HCT116 (cell line): Measurements from ENCODE around the gene NAGPA. TPM values are rescaled to one million over a fixed set of nuclear protein-coding genes. Genes with fewer than 3 reads are reported as not detected.

ENCODE experiments used
- ATAC-seq: fragments of 200-7000 bp; cut with Tn5 transposase; 2 replicates; pipeline ENCODE4 v1.9.1; 2020; ENCODE audit warnings: mild to moderate bottlenecking, moderate library complexity
- BruUV-seq: library from RNA; stranded (reverse); fragments of 400-500 nt; replicated peaks from 2 replicates; lab custom pipeline; 2021; lab: Mats Ljungman, UMichigan
- CTCF ChIA-PET: fragments of 300-600 bp; sonication (Branson Sonifier 250); formaldehyde crosslinking; loops from one replicate; lab custom pipeline; 2021; ENCODE audit warnings: antibody characterized with exemption; lab: Charles Lee
- POLR2A ChIA-PET: fragments of 300-600, 350-600 bp; sonication (Branson Sonifier 250); formaldehyde crosslinking; loops from one replicate; lab custom pipeline; 2021; ENCODE audit warnings: antibody characterized with exemption; lab: Charles Lee
- RAD21 ChIA-PET, 2 experiments: fragments of 300-600 bp; sonication (Branson Sonifier 250); formaldehyde crosslinking; loops; one replicate each; lab custom pipeline; 2023; ENCODE audit warnings: low total read pairs in 2 of 2; ENCODE audit not compliant: uncharacterized antibody in 2 of 2, unreplicated experiment in 2 of 2, low non-redundant PET in 1 of 2; lab: Charles Lee
- DNase-seq: peaks from one replicate; pipeline ENCODE4 v3.0.0-alpha.2; 2010; ENCODE audit warnings: low read depth, low spot score
- H2AFZ ChIP-seq: fragments of 200-600 bp; shearing (Covaris generic), sonication (generic); 2 replicates; pipeline ENCODE4 v1.6.1; 2017; ENCODE audit warnings: low read depth, mixed run types, mixed read lengths, antibody characterized with exemption, low read length; ENCODE audit not compliant: poor library complexity, severe bottlenecking
- H3K27ac ChIP-seq: 2 replicates; pipeline ENCODE4 v1.5.1; 2012; ENCODE audit warnings: low read depth, low read length
- H3K27me3 ChIP-seq: fragments of 200-600 bp; sonication (generic); 2 replicates; pipeline ENCODE4 v1.6.1; 2016; ENCODE audit warnings: mixed run types, low read length, mixed read lengths; ENCODE audit not compliant: insufficient read depth
- H3K36me3 ChIP-seq, 2 experiments: fragments of 200-500 bp in 1 of 2; fragments of 200-600 bp in 1 of 2; sonication (Bioruptor generic) in 1 of 2; sonication (generic) in 1 of 2; 2 replicates each; pipeline versions ENCODE4 v1.5.1 to v1.6.1; 2014 to 2016; ENCODE audit warnings: low read length in 2 of 2, inconsistent platforms in 1 of 2, mixed read lengths in 1 of 2, mixed run types in 1 of 2; ENCODE audit not compliant: insufficient read depth in 2 of 2, control insufficient read depth in 1 of 2
- H3K4me1 ChIP-seq, 2 experiments: fragments of 200-600 bp in 1 of 2; sonication (generic) in 1 of 2; 2 replicates each; pipeline versions ENCODE4 v1.5.1 to v1.6.1; 2012 to 2017; ENCODE audit warnings: low read length in 2 of 2, inconsistent platforms in 1 of 2, mild to moderate bottlenecking in 1 of 2, mixed read lengths in 1 of 2, mixed run types in 1 of 2, moderate library complexity in 1 of 2; ENCODE audit not compliant: insufficient read depth in 2 of 2, control insufficient read depth in 1 of 2
- H3K4me2 ChIP-seq: fragments of 200-600 bp; sonication (generic); 2 replicates; pipeline ENCODE4 v1.6.1; 2017; ENCODE audit warnings: mixed run types, low read length, mixed read lengths
- H3K4me3 ChIP-seq, 2 experiments: fragments of 200-600 bp in 1 of 2; sonication (generic) in 1 of 2; replicated peaks in 1 of 2; 2 replicates each; pipeline ENCODE4 v1.5.1; 2011 to 2016; ENCODE audit warnings: low read length in 2 of 2, control low read depth in 1 of 2, low read depth in 1 of 2, mild to moderate bottlenecking in 1 of 2, mixed read lengths in 1 of 2, mixed run types in 1 of 2
- H3K79me2 ChIP-seq: fragments of 200-600 bp; sonication (generic); 2 replicates; pipeline ENCODE4 v1.6.1; 2017; ENCODE audit warnings: mild to moderate bottlenecking, mixed run types, low read length, moderate library complexity, mixed read lengths; ENCODE audit not compliant: insufficient read depth
- H3K9ac ChIP-seq: fragments of 200-600 bp; sonication (generic); 2 replicates; pipeline ENCODE4 v1.6.1; 2016; ENCODE audit warnings: low read length, mixed read lengths
- H3K9me2 ChIP-seq: fragments of 200-600 bp; sonication (generic), shearing (Covaris generic); 2 replicates; pipeline ENCODE4 v1.6.1; 2017; ENCODE audit warnings: mixed run types, mild to moderate bottlenecking, moderate library complexity; ENCODE audit not compliant: insufficient read depth
- H3K9me3 ChIP-seq, 2 experiments: fragments of 200-500 bp in 1 of 2; fragments of 200-600 bp in 1 of 2; sonication (Bioruptor generic) in 1 of 2; sonication (generic) in 1 of 2; 2 replicates each; pipeline ENCODE4 v1.6.1; 2014 to 2017; ENCODE audit warnings: low read length in 2 of 2, mixed read lengths in 2 of 2, inconsistent platforms in 1 of 2, low read depth in 1 of 2, mild to moderate bottlenecking in 1 of 2, mixed run types in 1 of 2, moderate library complexity in 1 of 2; ENCODE audit not compliant: control insufficient read depth in 1 of 2, insufficient read depth in 1 of 2
- H4K20me1 ChIP-seq: fragments of 200-600 bp; sonication (generic), shearing (Covaris generic); 2 replicates; pipeline ENCODE4 v1.6.1; 2017; ENCODE audit warnings: mixed run types, mild to moderate bottlenecking, moderate library complexity; ENCODE audit not compliant: insufficient read depth
- CBX3 ChIP-seq: IDR thresholded peaks from 2 replicates; pipeline ENCODE4 v1.6.1; 2012; ENCODE audit warnings: low read depth
- CEBPB ChIP-seq: IDR thresholded peaks from 2 replicates; pipeline ENCODE4 v1.6.1; 2012; ENCODE audit warnings: low read depth
- EZH2 ChIP-seq: fragments of 200-600 bp; sonication (generic); IDR thresholded peaks from 2 replicates; pipeline ENCODE4 v1.6.1; 2017; ENCODE audit warnings: antibody characterized with exemption, mixed run types
- JUND ChIP-seq: IDR thresholded peaks from 2 replicates; pipeline ENCODE4 v1.6.1; 2012
- POLR2A ChIP-seq: IDR thresholded peaks from 2 replicates; pipeline ENCODE4 v1.7.0; 2011; ENCODE audit warnings: borderline replicate concordance; ENCODE audit not compliant: insufficient read depth, insufficient read length; ENCODE audit errors: extremely low read depth
- POLR2AphosphoS5 ChIP-seq: IDR thresholded peaks from 2 replicates; pipeline ENCODE4 v1.6.1; 2011; ENCODE audit warnings: mild to moderate bottlenecking, low read depth, low read length, moderate library complexity
- SIN3A ChIP-seq: IDR thresholded peaks from 2 replicates; pipeline ENCODE4 v1.6.1; 2012; ENCODE audit warnings: low read depth
- SP1 ChIP-seq: IDR thresholded peaks from 2 replicates; pipeline ENCODE4 v1.6.1; 2012; ENCODE audit warnings: low read depth
- TCF7L2 ChIP-seq: IDR thresholded peaks from 2 replicates; pipeline ENCODE4 v1.7.0; 2011; ENCODE audit warnings: borderline replicate concordance, inconsistent platforms; ENCODE audit not compliant: insufficient read depth, insufficient read length; ENCODE audit errors: extremely low read depth
- intact Hi-C: fragments of 100-400 bp; cut with micrococcal nuclease; formaldehyde crosslinking; loops from 2 replicates; pipeline ENCODE4 v1.10.0; 2022
- total RNA-seq: library from RNA; stranded (reverse); gene quantifications from one replicate; pipeline ENCODE4 v1.2.1, GENCODE V29; 2021; ENCODE audit not compliant: unreplicated experiment
- TF ChIP-seq, protein P1 (sequence below): IDR thresholded peaks from 2 replicates; pipeline ENCODE4 v1.6.1; 2012; ENCODE audit warnings: low read depth
- TF ChIP-seq, protein P2 (sequence below): IDR thresholded peaks from 2 replicates; pipeline ENCODE4 v1.6.1; 2012
- TF ChIP-seq, protein P3 (sequence below), 3 experiments: fragments of 200-600 bp in 1 of 3; sonication (generic) in 1 of 3; IDR thresholded peaks in 2 of 3; conservative IDR thresholded peaks in 1 of 3; 2 replicates each; pipeline ENCODE4 v1.5.1; 2012 to 2017; ENCODE audit warnings: low read depth in 2 of 3, low read length in 2 of 3, antibody characterized with exemption in 1 of 3, borderline replicate concordance in 1 of 3, control low read depth in 1 of 3, mild to moderate bottlenecking in 1 of 3, mixed read lengths in 1 of 3, mixed run types in 1 of 3, moderate library complexity in 1 of 3; ENCODE audit not compliant: insufficient read depth in 1 of 3

NAGPA gene
- total RNA-seq, 1 experiment from 2014 or later = 17.5 TPM

DNA sequence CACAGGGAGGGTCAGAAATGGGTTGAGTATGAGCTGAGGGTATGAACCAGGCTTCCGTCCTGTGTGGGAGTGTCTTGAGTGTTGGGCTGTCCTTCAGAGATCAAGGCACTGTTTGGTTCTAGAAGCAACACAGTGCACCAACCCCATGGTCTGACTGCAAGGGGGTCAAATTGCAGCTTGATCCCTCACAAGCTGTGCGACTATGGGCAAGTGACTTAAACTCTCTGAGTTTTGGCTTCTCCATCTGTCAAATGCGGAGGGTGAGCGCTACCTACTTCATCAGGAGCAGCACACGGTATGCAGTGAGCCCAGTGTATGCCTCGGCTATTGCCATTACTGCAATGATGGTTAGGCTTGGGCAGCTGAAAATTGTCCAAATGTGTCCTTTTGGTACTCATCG, 54.6 kb downstream of the NAGPA start:
- Histone ChIP-seq H3K27ac (no peak overlapping the region), H3K4me3 (no peak overlapping the region), H3K4me1 (no peaks in the 10 kb centered on the region), H3K9me3 (no peaks in the 10 kb centered on the region), H3K9ac (no peak overlapping the region), H3K79me2 (no peaks in the 10 kb centered on the region), H3K4me2 (no peak overlapping the region), H3K27me3 (no peaks in the 10 kb centered on the region), H3K9me2 (no peaks in the 10 kb centered on the region), H4K20me1 (no peaks in the 10 kb centered on the region), H3K36me3 (no peaks in the 10 kb centered on the region), H2AFZ (no peak overlapping the region)
- no peak for DNase-seq
- BruUV-seq = no TSS peak
- ATAC-seq = no peak
- CTCF ChIA-PET = no interaction called here
- RAD21 ChIA-PET = no interaction called here
- POLR2A ChIA-PET = no interaction called here
- intact Hi-C loops = no loop called here
- TF ChIP-seq POLR2A = no peak
- no peak for TF ChIP-seq CEBPB
- no peak for TF ChIP-seq CBX3
- TF ChIP-seq TCF7L2 = no peak
- TF ChIP-seq JUND = no peak
- TF ChIP-seq POLR2AphosphoS5 = no peak
- TF ChIP-seq, protein P1, sequence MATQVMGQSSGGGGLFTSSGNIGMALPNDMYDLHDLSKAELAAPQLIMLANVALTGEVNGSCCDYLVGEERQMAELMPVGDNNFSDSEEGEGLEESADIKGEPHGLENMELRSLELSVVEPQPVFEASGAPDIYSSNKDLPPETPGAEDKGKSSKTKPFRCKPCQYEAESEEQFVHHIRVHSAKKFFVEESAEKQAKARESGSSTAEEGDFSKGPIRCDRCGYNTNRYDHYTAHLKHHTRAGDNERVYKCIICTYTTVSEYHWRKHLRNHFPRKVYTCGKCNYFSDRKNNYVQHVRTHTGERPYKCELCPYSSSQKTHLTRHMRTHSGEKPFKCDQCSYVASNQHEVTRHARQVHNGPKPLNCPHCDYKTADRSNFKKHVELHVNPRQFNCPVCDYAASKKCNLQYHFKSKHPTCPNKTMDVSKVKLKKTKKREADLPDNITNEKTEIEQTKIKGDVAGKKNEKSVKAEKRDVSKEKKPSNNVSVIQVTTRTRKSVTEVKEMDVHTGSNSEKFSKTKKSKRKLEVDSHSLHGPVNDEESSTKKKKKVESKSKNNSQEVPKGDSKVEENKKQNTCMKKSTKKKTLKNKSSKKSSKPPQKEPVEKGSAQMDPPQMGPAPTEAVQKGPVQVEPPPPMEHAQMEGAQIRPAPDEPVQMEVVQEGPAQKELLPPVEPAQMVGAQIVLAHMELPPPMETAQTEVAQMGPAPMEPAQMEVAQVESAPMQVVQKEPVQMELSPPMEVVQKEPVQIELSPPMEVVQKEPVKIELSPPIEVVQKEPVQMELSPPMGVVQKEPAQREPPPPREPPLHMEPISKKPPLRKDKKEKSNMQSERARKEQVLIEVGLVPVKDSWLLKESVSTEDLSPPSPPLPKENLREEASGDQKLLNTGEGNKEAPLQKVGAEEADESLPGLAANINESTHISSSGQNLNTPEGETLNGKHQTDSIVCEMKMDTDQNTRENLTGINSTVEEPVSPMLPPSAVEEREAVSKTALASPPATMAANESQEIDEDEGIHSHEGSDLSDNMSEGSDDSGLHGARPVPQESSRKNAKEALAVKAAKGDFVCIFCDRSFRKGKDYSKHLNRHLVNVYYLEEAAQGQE = no peak
- TF ChIP-seq, protein P2, sequence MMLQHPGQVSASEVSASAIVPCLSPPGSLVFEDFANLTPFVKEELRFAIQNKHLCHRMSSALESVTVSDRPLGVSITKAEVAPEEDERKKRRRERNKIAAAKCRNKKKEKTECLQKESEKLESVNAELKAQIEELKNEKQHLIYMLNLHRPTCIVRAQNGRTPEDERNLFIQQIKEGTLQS = no peak
- TF ChIP-seq EZH2 = no peak
- TF ChIP-seq SP1 = no peak
- TF ChIP-seq, protein P3, sequence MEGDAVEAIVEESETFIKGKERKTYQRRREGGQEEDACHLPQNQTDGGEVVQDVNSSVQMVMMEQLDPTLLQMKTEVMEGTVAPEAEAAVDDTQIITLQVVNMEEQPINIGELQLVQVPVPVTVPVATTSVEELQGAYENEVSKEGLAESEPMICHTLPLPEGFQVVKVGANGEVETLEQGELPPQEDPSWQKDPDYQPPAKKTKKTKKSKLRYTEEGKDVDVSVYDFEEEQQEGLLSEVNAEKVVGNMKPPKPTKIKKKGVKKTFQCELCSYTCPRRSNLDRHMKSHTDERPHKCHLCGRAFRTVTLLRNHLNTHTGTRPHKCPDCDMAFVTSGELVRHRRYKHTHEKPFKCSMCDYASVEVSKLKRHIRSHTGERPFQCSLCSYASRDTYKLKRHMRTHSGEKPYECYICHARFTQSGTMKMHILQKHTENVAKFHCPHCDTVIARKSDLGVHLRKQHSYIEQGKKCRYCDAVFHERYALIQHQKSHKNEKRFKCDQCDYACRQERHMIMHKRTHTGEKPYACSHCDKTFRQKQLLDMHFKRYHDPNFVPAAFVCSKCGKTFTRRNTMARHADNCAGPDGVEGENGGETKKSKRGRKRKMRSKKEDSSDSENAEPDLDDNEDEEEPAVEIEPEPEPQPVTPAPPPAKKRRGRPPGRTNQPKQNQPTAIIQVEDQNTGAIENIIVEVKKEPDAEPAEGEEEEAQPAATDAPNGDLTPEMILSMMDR (IDR thresholded peaks at IDR 0.05 in 2 of 3, conservative IDR thresholded peaks at IDR 0.05 in 1 of 3; ENCODE audit: borderline replicate concordance in 1 of 3, insufficient read depth in 1 of 3, low read depth in 2 of 3, low read length in 2 of 3) = no peak
- no peak for TF ChIP-seq SIN3A
